ENCODE measurements around the gene PAK4.

DNA sequence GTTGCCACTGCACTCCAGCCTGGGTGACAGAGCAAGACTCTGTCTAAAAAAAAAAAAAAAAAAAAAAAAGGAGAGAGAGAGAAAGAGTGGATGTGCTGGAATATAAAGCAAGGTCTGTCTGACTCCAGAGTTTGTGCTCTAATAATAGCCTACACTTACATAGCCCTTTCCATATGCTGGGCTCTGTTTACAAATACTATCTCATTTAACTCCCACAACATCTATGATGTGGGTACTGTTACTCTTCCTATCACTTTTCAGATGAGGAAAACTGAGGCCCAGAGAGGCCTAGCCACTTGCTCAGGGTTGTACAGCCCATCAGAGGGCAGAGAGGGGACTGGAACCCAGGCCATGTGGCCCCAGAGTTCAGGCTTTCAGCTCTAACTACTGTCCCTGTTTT lies 15.9 kb upstream of the PAK4 start:
- TF ChIP-seq, protein P1, sequence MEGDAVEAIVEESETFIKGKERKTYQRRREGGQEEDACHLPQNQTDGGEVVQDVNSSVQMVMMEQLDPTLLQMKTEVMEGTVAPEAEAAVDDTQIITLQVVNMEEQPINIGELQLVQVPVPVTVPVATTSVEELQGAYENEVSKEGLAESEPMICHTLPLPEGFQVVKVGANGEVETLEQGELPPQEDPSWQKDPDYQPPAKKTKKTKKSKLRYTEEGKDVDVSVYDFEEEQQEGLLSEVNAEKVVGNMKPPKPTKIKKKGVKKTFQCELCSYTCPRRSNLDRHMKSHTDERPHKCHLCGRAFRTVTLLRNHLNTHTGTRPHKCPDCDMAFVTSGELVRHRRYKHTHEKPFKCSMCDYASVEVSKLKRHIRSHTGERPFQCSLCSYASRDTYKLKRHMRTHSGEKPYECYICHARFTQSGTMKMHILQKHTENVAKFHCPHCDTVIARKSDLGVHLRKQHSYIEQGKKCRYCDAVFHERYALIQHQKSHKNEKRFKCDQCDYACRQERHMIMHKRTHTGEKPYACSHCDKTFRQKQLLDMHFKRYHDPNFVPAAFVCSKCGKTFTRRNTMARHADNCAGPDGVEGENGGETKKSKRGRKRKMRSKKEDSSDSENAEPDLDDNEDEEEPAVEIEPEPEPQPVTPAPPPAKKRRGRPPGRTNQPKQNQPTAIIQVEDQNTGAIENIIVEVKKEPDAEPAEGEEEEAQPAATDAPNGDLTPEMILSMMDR (IDR thresholded peaks at IDR 0.05; ENCODE audit: control extremely low read depth in 1 of 3, insufficient read depth in 1 of 3, low read depth in 1 of 3, low read length in 3 of 3) = no peak
- TF ChIP-seq SP1 (IDR thresholded peaks at IDR 0.05; ENCODE audit: low read depth, low read length) (no peak), POLR2A (IDR thresholded peaks at IDR 0.05; ENCODE audit: control extremely low read depth in 1 of 2, low read depth in 2 of 2, low read length in 2 of 2) (no peak), POLR2AphosphoS5 (IDR thresholded peaks at IDR 0.05; ENCODE audit: low read depth, low read length) (no peak), BRCA1 (IDR thresholded peaks at IDR 0.05; ENCODE audit: low read depth, low read length) (no peak), CREB1 (IDR thresholded peaks at IDR 0.05) (no peak)
